ENCODE results near the gene NT5DC3. TPM values are rescaled to one million over a fixed set of nuclear protein-coding genes. Genes with fewer than 3 reads are reported as not detected.

The NT5DC3 gene
- polyA plus RNA-seq, 2 of the 4 experiments (the other 2 are of a cell fraction), result 5.2 to 5.6 TPM

DNA sequence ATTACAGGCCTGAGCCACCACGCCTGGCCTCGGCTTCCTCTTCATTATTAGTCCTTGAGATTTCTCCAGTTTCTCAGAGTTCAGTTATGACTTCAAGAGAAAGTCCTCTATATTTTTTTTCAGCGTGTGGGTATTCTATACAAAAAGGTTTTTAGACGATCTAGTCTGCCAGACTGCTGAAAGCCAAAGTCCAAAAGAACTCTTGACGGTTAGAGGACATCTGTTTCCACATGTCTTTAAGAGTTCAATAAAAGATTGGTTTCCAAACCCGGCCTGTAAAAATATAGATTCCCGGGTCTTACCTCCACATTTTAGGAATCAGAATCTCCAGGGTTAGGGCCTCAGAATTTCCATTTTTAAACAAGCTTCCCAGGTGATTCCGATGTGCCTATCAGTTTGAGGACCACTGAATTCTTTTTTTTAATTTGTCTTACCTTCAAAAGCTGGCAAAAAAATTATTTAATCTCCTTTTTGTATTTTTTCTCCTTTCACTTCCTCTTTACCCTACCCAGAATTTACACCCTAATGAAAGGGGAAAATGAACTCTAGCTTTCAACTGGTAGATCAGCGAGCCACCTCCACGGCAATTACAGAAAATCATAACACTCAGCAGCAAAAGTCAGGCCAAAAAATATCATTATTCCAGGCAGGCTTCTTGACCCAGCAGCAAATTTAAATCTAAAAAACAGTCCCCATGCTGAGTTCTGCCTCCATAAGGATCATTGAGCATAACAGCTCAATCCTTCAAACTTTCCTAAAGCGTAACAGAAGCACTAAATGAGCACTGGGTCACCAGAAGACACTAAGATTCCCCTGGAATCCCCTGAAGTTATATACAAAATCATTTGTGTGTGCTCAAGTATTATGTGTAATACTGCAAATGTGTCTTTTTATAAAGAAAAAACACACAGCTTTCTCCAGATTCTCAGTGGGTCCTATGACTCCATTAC is 8.7 kb downstream of the NT5DC3 start:
- no peak for FAIRE-seq

DNA sequence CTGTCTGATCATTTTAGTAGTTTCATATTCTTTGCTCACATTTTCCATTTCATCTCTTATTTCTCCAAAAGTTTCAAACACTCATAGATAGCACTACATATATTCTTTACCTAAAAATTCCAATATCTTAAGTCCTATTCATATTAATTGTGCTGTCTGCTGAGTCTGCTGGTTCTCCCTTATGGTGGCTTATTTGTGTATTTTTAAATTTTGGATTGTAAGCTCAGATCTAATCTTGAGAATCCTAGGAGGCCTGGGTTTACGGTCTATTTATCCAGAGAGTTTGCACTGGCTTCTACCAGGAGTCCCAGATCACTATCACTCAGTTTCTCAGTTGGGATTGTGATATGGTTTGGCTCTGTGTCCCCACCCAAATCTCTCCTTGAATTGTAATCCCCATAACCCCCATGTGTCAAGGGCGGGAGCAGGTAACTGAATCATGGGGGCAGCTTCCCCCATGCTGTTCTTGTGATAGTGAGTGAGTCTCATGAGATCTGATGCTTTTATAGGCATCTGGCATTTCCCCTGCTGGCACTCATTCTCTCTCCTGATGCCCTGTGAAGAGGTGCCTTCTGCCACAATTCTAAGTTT is 10.2 kb downstream of the NT5DC3 start:
- ATAC-seq, result no peak
- POLR2A ChIA-PET, result no interaction called here
- Histone ChIP-seq H3K4me2 (no peak overlapping the region), H3K27ac (no peak overlapping the region), H3K9me3 (peaks cover 14% of the 10 kb centered on the region), H3K4me3 (no peak overlapping the region), H3K4me1 (peaks cover 26% of the 10 kb centered on the region)
- DNase-seq (ENCODE audit: low read depth in 1 of 2, low spot score in 1 of 2), result no peak
- 98% methylated on average over 2 of the region's 2 CpGs for WGBS (ENCODE audit: missing lambda C conversion rate)
- CTCF ChIA-PET, result interaction anchor here (1.7 to 1.9 kb wide), 2 partner anchors 17 to 59 kb away, joined by 4 to 5 read pairs; no protein-coding TSS in a partner anchor
- FAIRE-seq, result no peak
- TF ChIP-seq, protein P1, sequence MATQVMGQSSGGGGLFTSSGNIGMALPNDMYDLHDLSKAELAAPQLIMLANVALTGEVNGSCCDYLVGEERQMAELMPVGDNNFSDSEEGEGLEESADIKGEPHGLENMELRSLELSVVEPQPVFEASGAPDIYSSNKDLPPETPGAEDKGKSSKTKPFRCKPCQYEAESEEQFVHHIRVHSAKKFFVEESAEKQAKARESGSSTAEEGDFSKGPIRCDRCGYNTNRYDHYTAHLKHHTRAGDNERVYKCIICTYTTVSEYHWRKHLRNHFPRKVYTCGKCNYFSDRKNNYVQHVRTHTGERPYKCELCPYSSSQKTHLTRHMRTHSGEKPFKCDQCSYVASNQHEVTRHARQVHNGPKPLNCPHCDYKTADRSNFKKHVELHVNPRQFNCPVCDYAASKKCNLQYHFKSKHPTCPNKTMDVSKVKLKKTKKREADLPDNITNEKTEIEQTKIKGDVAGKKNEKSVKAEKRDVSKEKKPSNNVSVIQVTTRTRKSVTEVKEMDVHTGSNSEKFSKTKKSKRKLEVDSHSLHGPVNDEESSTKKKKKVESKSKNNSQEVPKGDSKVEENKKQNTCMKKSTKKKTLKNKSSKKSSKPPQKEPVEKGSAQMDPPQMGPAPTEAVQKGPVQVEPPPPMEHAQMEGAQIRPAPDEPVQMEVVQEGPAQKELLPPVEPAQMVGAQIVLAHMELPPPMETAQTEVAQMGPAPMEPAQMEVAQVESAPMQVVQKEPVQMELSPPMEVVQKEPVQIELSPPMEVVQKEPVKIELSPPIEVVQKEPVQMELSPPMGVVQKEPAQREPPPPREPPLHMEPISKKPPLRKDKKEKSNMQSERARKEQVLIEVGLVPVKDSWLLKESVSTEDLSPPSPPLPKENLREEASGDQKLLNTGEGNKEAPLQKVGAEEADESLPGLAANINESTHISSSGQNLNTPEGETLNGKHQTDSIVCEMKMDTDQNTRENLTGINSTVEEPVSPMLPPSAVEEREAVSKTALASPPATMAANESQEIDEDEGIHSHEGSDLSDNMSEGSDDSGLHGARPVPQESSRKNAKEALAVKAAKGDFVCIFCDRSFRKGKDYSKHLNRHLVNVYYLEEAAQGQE (IDR thresholded peaks at IDR 0.05), result no peak
- TF ChIP-seq CBX8 (IDR thresholded peaks at IDR 0.05), result no peak
- no peak for TF ChIP-seq NPAS2 (CRISPR knock-in tag; IDR thresholded peaks at IDR 0.05; ENCODE audit: borderline replicate concordance)

More for the DNA sequence above, 8.7 kb downstream of the NT5DC3 start:
- POLR2A ChIA-PET, result no interaction called here
- TF ChIP-seq CBX8 (IDR thresholded peaks at IDR 0.05), result no peak
- TF ChIP-seq KDM1A (IDR thresholded peaks at IDR 0.05; ENCODE audit: low read depth), result no peak
- TF ChIP-seq ZC3H11A (IDR thresholded peaks at IDR 0.05), result no peak
- TF ChIP-seq MAFK (IDR thresholded peaks at IDR 0.05; ENCODE audit: partially characterized antibody), result no peak
- TF ChIP-seq ZNF302 (CRISPR knock-in tag; IDR thresholded peaks at IDR 0.05), result no peak
- TF ChIP-seq RARB (CRISPR knock-in tag; IDR thresholded peaks at IDR 0.05), result no peak
- no peak for TF ChIP-seq GATA3 (IDR thresholded peaks at IDR 0.05; ENCODE audit: borderline replicate concordance)
- TF ChIP-seq HEYL (CRISPR knock-in tag; IDR thresholded peaks at IDR 0.05), result no peak
- TF ChIP-seq FOXS1 (CRISPR knock-in tag; IDR thresholded peaks at IDR 0.05), result no peak
- TF ChIP-seq, protein P2, sequence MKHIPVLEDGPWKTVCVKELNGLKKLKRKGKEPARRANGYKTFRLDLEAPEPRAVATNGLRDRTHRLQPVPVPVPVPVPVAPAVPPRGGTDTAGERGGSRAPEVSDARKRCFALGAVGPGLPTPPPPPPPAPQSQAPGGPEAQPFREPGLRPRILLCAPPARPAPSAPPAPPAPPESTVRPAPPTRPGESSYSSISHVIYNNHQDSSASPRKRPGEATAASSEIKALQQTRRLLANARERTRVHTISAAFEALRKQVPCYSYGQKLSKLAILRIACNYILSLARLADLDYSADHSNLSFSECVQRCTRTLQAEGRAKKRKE (CRISPR knock-in tag; IDR thresholded peaks at IDR 0.05; ENCODE audit: low read depth), result no peak
- no peak overlapping the region for H3K27ac ChIP-seq
- H3K4me3 ChIP-seq, result no peak overlapping the region
- H3K4me2 ChIP-seq, result no peak overlapping the region
- 90% methylated on average over 11 of the region's 11 CpGs for WGBS (ENCODE audit: missing lambda C conversion rate)
- no peak for DNase-seq (ENCODE audit: low read depth in 1 of 2, low spot score in 1 of 2)
- ATAC-seq, result no peak
- CTCF ChIA-PET, result interaction anchor here (1.3 to 1.9 kb wide), 3 partner anchors 9 to 61 kb away, joined by 4 to 5 read pairs (median 4); no protein-coding TSS in a partner anchor
- H3K4me1 ChIP-seq, result peaks cover 26% of the 10 kb centered on the region
- H3K9me3 ChIP-seq, result peaks cover 14% of the 10 kb centered on the region

DNA sequence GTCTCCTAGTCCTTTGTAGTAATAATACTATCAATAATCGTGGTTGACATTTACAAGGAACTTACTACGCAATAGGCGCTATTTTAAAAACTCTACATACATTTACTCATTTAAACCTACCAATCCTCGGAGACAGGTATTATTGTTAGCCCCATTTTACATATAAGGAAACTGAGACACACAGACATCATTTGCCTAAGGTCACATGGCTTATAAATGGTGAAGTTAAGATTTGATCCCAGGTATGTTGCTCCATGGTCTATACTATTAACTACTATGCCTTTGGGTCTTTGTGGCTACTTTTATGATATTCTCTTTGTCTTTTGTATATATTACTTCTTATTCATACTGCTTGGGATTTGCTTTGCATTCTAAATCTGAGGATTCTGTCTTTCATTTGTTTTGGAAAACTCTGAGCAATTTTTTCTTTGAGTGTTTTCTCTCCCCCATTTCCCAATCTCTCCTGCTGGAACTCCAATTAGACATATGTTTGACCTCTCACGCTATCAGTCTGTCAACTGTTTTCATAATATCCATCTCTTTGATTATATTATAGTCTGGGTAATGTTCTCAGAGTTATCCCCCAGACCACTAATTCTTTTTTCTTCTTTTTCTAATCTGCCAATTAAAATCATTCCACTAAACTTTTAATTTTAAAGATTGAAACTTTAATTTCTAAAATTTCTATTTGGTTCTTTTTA is 10.9 kb downstream of the NT5DC3 start:
- TF ChIP-seq ZSCAN20 (CRISPR knock-in tag; IDR thresholded peaks at IDR 0.05), result no peak
- TF ChIP-seq NR3C1 (IDR thresholded peaks at IDR 0.05), result no peak
- TF ChIP-seq CBX8 (IDR thresholded peaks at IDR 0.05), result no peak
- TF ChIP-seq RFX5 (IDR thresholded peaks at IDR 0.05), result no peak
- no peak for TF ChIP-seq EHMT2 (IDR thresholded peaks at IDR 0.05; ENCODE audit: low read depth)
- peak; percentile 47; the same call in 1 of the 2 replicates for TF ChIP-seq CHD4 (IDR thresholded peaks at IDR 0.05; ENCODE audit: borderline replicate concordance)
- TF ChIP-seq, protein P3, sequence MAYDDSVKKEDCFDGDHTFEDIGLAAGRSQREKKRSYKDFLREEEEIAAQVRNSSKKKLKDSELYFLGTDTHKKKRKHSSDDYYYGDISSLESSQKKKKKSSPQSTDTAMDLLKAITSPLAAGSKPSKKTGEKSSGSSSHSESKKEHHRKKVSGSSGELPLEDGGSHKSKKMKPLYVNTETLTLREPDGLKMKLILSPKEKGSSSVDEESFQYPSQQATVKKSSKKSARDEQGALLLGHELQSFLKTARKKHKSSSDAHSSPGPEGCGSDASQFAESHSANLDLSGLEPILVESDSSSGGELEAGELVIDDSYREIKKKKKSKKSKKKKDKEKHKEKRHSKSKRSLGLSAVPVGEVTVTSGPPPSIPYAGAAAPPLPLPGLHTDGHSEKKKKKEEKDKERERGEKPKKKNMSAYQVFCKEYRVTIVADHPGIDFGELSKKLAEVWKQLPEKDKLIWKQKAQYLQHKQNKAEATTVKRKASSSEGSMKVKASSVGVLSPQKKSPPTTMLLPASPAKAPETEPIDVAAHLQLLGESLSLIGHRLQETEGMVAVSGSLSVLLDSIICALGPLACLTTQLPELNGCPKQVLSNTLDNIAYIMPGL (CRISPR knock-in tag; IDR thresholded peaks at IDR 0.05; ENCODE audit: borderline replicate concordance), result no peak
- DNase-seq (ENCODE audit: low read depth in 1 of 2, low spot score in 1 of 2) (no peak), ATAC-seq (no peak), FAIRE-seq (no peak)
- WGBS (ENCODE audit: missing lambda C conversion rate), result 84% methylated on average over 5 of the region's 5 CpGs
- ChIA-PET POLR2A (interaction anchor here (0.5 kb wide), 1 partner anchor 11 kb away, joined by 4 read pairs; the partner anchor contains the start of gene NT5DC3), CTCF (no interaction called here)
- Histone ChIP-seq H3K4me2 (no peak overlapping the region), H3K4me3 (no peak overlapping the region), H3K27ac (no peak overlapping the region), H3K4me1 (peaks cover 28% of the 10 kb centered on the region), H3K9me3 (peaks cover 14% of the 10 kb centered on the region)
